ENCODE results near the gene EVI2A.
"Not testable (repeated sequence)": the region's sequence is repeated elsewhere in the genome, so short reads cannot be mapped to it uniquely, and the experiment has no call there.

The EVI2A gene

GRCh38 chr17:31321481-31321880 is at the start of gene EVI2A:
TSS of gene EVI2A (minus strand) at chr17:31321622. CDS start at chr17:31319013, 2,609 bp downstream.
- in situ Hi-C loops (cut with MboI; ENCODE audit: low sequenced_read_pairs): no loop called here
- H3K4me1 ChIP-seq: peaks cover 2% of the 10 kb centered on the region; the same call in 1 of the 2 replicates
- H3K27me3 ChIP-seq (ENCODE audit: low read depth): no peaks in the 10 kb centered on the region
- peak in 1 of 2 experiments; percentile 26 for DNase-seq (ENCODE audit: low spot score in 2 of 2)
- no peaks in the 10 kb centered on the region for H3K9me3 ChIP-seq
- no peak within 1 kb of the TSS for H3K4me3 ChIP-seq
- peaks cover 5% of the 10 kb centered on the region for H3K36me3 ChIP-seq (replicated peaks)

GRCh38 chr17:31369266-31369665 is 47.8 kb upstream of the EVI2A start:
- Histone ChIP-seq H3K36me3 (replicated peaks) (no peaks in the 10 kb centered on the region; the same call in none of the 2 replicates), H3K4me3 (no peak overlapping the region), H3K4me1 (peaks cover 5% of the 10 kb centered on the region), H3K27me3 (ENCODE audit: low read depth) (no peaks in the 10 kb centered on the region), H3K9me3 (no peaks in the 10 kb centered on the region)
- in situ Hi-C loops (cut with MboI; ENCODE audit: low sequenced_read_pairs): no loop called here
- no peak for DNase-seq (ENCODE audit: low spot score in 2 of 2)

GRCh38 chr17:31366088-31366487 is 44.7 kb upstream of the EVI2A start:
- H3K27me3 ChIP-seq (ENCODE audit: low read depth): no peaks in the 10 kb centered on the region
- in situ Hi-C loops (cut with MboI; ENCODE audit: low sequenced_read_pairs): no loop called here
- H3K9me3 ChIP-seq: no peaks in the 10 kb centered on the region
- H3K4me1 ChIP-seq: peaks cover 4% of the 10 kb centered on the region
- no peak overlapping the region for H3K4me3 ChIP-seq
- H3K36me3 ChIP-seq (replicated peaks): peaks cover 7% of the 10 kb centered on the region
- DNase-seq (ENCODE audit: low spot score in 2 of 2): no peak

GRCh38 chr17:31364012-31364411 is 42.6 kb upstream of the EVI2A start:
- no peaks in the 10 kb centered on the region for H3K9me3 ChIP-seq
- peaks cover 15% of the 10 kb centered on the region for H3K36me3 ChIP-seq (replicated peaks)
- DNase-seq (ENCODE audit: low spot score in 2 of 2): no peak
- H3K4me1 ChIP-seq: peaks cover 4% of the 10 kb centered on the region; the same call in 1 of the 2 replicates
- in situ Hi-C loops (cut with MboI; ENCODE audit: low sequenced_read_pairs): no loop called here
- H3K27me3 ChIP-seq (ENCODE audit: low read depth): no peaks in the 10 kb centered on the region
- H3K4me3 ChIP-seq: no peak overlapping the region

GRCh38 chr17:31357839-31358394 is 36.5 kb upstream of the EVI2A start:
- Histone ChIP-seq H3K4me1 (peaks cover 4% of the 10 kb centered on the region; the same call in 1 of the 2 replicates), H3K4me3 (no peak overlapping the region), H3K36me3 (replicated peaks) (peaks cover 24% of the 10 kb centered on the region), H3K9me3 (no peaks in the 10 kb centered on the region), H3K27me3 (ENCODE audit: low read depth) (no peaks in the 10 kb centered on the region)
- DNase-seq (ENCODE audit: low spot score in 2 of 2): no peak
- in situ Hi-C loops (cut with MboI; ENCODE audit: low sequenced_read_pairs): no loop called here

- H3K4me1 ChIP-seq: peaks cover 4% of the 10 kb centered on the region; the same call in 1 of the 2 replicates
- H3K36me3 ChIP-seq (replicated peaks): peaks cover 24% of the 10 kb centered on the region
- no peaks in the 10 kb centered on the region for H3K9me3 ChIP-seq
- no peak overlapping the region for H3K4me3 ChIP-seq
- DNase-seq (ENCODE audit: low spot score in 2 of 2): no peak
- H3K27me3 ChIP-seq (ENCODE audit: low read depth): no peaks in the 10 kb centered on the region
- in situ Hi-C loops (cut with MboI; ENCODE audit: low sequenced_read_pairs): no loop called here
These were observed 35.7 kb upstream of the EVI2A start for GRCh38 chr17:31357091-31357490.

GRCh38 chr17:31355935-31356334 is 34.5 kb upstream of the EVI2A start:
- in situ Hi-C loops (cut with MboI; ENCODE audit: low sequenced_read_pairs): no loop called here
- H3K4me1 ChIP-seq: no peaks in the 10 kb centered on the region
- H3K36me3 ChIP-seq (replicated peaks): peaks cover 22% of the 10 kb centered on the region
- H3K9me3 ChIP-seq: no peaks in the 10 kb centered on the region
- no peak for DNase-seq (ENCODE audit: low spot score in 2 of 2)
- no peaks in the 10 kb centered on the region for H3K27me3 ChIP-seq (ENCODE audit: low read depth)
- no peak overlapping the region for H3K4me3 ChIP-seq

- Histone ChIP-seq H3K36me3 (replicated peaks) (peaks cover 21% of the 10 kb centered on the region), H3K4me1 (no peaks in the 10 kb centered on the region), H3K27me3 (ENCODE audit: low read depth) (no peaks in the 10 kb centered on the region), H3K4me3 (no peak overlapping the region), H3K9me3 (no peaks in the 10 kb centered on the region)
- no peak for DNase-seq (ENCODE audit: low spot score in 2 of 2)
- in situ Hi-C loops (cut with MboI; ENCODE audit: low sequenced_read_pairs): no loop called here
These were observed 28.0 kb upstream of the EVI2A start for GRCh38 chr17:31349454-31349853.

GRCh38 chr17:31345191-31345747 is 23.8 kb upstream of the EVI2A start:
- DNase-seq (ENCODE audit: low spot score in 2 of 2); H3K27me3 ChIP-seq (ENCODE audit: low read depth); H3K4me3 ChIP-seq; in situ Hi-C loops (cut with MboI; ENCODE audit: low sequenced_read_pairs); H3K4me1 ChIP-seq; H3K9me3 ChIP-seq; H3K36me3 ChIP-seq (replicated peaks): not testable (repeated sequence)

- DNase-seq (ENCODE audit: low spot score in 2 of 2): peak; percentile 59 to 90
- no peaks in the 10 kb centered on the region for H3K27me3 ChIP-seq (ENCODE audit: low read depth)
- H3K4me1 ChIP-seq: peaks cover 15% of the 10 kb centered on the region
- H3K4me3 ChIP-seq: no peak overlapping the region
- peaks cover 2% of the 10 kb centered on the region for H3K36me3 ChIP-seq (replicated peaks)
- in situ Hi-C loops (cut with MboI; ENCODE audit: low sequenced_read_pairs): no loop called here
- H3K9me3 ChIP-seq: no peaks in the 10 kb centered on the region
These were observed 18.7 kb upstream of the EVI2A start for GRCh38 chr17:31339906-31340661.

GRCh38 chr17:31329221-31329620 is 7.8 kb upstream of the EVI2A start:
- Histone ChIP-seq H3K4me1 (no peaks in the 10 kb centered on the region), H3K27me3 (ENCODE audit: low read depth) (no peaks in the 10 kb centered on the region), H3K9me3 (no peaks in the 10 kb centered on the region), H3K36me3 (replicated peaks) (peaks cover 15% of the 10 kb centered on the region), H3K4me3 (no peak overlapping the region)
- no peak for DNase-seq (ENCODE audit: low spot score in 2 of 2)
- in situ Hi-C loops (cut with MboI; ENCODE audit: low sequenced_read_pairs): no loop called here

GRCh38 chr17:31328160-31328535 is 6.7 kb upstream of the EVI2A start:
- H3K4me3 ChIP-seq: no peak overlapping the region
- H3K36me3 ChIP-seq (replicated peaks): peaks cover 15% of the 10 kb centered on the region
- H3K4me1 ChIP-seq: no peaks in the 10 kb centered on the region
- DNase-seq (ENCODE audit: low spot score in 2 of 2): no peak
- no peaks in the 10 kb centered on the region for H3K9me3 ChIP-seq
- in situ Hi-C loops (cut with MboI; ENCODE audit: low sequenced_read_pairs): no loop called here
- H3K27me3 ChIP-seq (ENCODE audit: low read depth): no peaks in the 10 kb centered on the region

- H3K27me3 ChIP-seq (ENCODE audit: low read depth): no peaks in the 10 kb centered on the region
- H3K4me1 ChIP-seq: no peaks in the 10 kb centered on the region
- DNase-seq (ENCODE audit: low spot score in 2 of 2): no peak
- peaks cover 15% of the 10 kb centered on the region for H3K36me3 ChIP-seq (replicated peaks)
- H3K9me3 ChIP-seq: no peaks in the 10 kb centered on the region
- H3K4me3 ChIP-seq: no peak overlapping the region
- in situ Hi-C loops (cut with MboI; ENCODE audit: low sequenced_read_pairs): no loop called here
These were observed 6.2 kb upstream of the EVI2A start for GRCh38 chr17:31327534-31328159.

- DNase-seq (ENCODE audit: low spot score in 2 of 2): no peak
- no peaks in the 10 kb centered on the region for H3K4me1 ChIP-seq
- H3K4me3 ChIP-seq: no peak overlapping the region
- no peaks in the 10 kb centered on the region for H3K27me3 ChIP-seq (ENCODE audit: low read depth)
- no peaks in the 10 kb centered on the region for H3K9me3 ChIP-seq
- H3K36me3 ChIP-seq (replicated peaks): peaks cover 5% of the 10 kb centered on the region
- in situ Hi-C loops (cut with MboI; ENCODE audit: low sequenced_read_pairs): no loop called here
These were observed 2.1 kb upstream of the EVI2A start for GRCh38 chr17:31323551-31323950.

Measured in HAP-1 (cell line).